Measurements from ENCODE around the gene MTUS2. TPM values are rescaled to one million over a fixed set of nuclear protein-coding genes. Genes with fewer than 3 reads are reported as not detected.

Gene MTUS2
- polyA plus RNA-seq, 1 donor from 2014 or later: 4.4 TPM

GRCh38 chr13:29379281-29379680, 559.1 kb downstream of the MTUS2 start:
- Histone ChIP-seq H3K79me2 (replicated peaks; ENCODE audit: insufficient read depth, low read length) (no peaks in the 10 kb centered on the region), H3K27ac (ENCODE audit: low read length) (no peak overlapping the region), H2AFZ (ENCODE audit: low read depth, low read length) (no peak overlapping the region), H3K4me2 (ENCODE audit: low read length) (no peak overlapping the region), H4K20me1 (ENCODE audit: insufficient read depth) (no peaks in the 10 kb centered on the region), H3K9me2 (ENCODE audit: insufficient read depth, low read length) (no peaks in the 10 kb centered on the region), H3K9ac (ENCODE audit: low read length) (no peak overlapping the region), H3K4me3 (ENCODE audit: low read length) (no peak overlapping the region), H3F3A (ENCODE audit: insufficient read depth, low read length, poor library complexity, severe bottlenecking) (no peaks in the 10 kb centered on the region), H3K36me3 (ENCODE audit: insufficient read depth, low read length) (no peaks in the 10 kb centered on the region), H3K9me3 (ENCODE audit: low read length) (no peaks in the 10 kb centered on the region), H3K27me3 (ENCODE audit: insufficient read depth, low read depth, low read length) (no peaks in the 10 kb centered on the region)
- TF ChIP-seq MXI1 (conservative IDR thresholded peaks at IDR 0.05; ENCODE audit: poor library complexity, severe bottlenecking): no peak
- no peak for TF ChIP-seq TAF1 (IDR thresholded peaks at IDR 0.05; ENCODE audit: low read depth)
- TF ChIP-seq CTCF (IDR thresholded peaks at IDR 0.05; ENCODE audit: poor library complexity, severe bottlenecking): no peak
- no peak for TF ChIP-seq SMC3 (conservative IDR thresholded peaks at IDR 0.05; ENCODE audit: poor library complexity)
- no peak for TF ChIP-seq EP300 (conservative IDR thresholded peaks at IDR 0.05; ENCODE audit: poor library complexity, severe bottlenecking)
- no peak for TF ChIP-seq RAD21 (conservative IDR thresholded peaks at IDR 0.05)
- TF ChIP-seq POLR2AphosphoS5 (IDR thresholded peaks at IDR 0.05): no peak
- TF ChIP-seq EZH2 (IDR thresholded peaks at IDR 0.05; ENCODE audit: borderline replicate concordance, insufficient read depth, low read length, poor library complexity, severe bottlenecking): no peak
- TF ChIP-seq, protein P1, sequence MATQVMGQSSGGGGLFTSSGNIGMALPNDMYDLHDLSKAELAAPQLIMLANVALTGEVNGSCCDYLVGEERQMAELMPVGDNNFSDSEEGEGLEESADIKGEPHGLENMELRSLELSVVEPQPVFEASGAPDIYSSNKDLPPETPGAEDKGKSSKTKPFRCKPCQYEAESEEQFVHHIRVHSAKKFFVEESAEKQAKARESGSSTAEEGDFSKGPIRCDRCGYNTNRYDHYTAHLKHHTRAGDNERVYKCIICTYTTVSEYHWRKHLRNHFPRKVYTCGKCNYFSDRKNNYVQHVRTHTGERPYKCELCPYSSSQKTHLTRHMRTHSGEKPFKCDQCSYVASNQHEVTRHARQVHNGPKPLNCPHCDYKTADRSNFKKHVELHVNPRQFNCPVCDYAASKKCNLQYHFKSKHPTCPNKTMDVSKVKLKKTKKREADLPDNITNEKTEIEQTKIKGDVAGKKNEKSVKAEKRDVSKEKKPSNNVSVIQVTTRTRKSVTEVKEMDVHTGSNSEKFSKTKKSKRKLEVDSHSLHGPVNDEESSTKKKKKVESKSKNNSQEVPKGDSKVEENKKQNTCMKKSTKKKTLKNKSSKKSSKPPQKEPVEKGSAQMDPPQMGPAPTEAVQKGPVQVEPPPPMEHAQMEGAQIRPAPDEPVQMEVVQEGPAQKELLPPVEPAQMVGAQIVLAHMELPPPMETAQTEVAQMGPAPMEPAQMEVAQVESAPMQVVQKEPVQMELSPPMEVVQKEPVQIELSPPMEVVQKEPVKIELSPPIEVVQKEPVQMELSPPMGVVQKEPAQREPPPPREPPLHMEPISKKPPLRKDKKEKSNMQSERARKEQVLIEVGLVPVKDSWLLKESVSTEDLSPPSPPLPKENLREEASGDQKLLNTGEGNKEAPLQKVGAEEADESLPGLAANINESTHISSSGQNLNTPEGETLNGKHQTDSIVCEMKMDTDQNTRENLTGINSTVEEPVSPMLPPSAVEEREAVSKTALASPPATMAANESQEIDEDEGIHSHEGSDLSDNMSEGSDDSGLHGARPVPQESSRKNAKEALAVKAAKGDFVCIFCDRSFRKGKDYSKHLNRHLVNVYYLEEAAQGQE (IDR thresholded peaks at IDR 0.05; ENCODE audit: borderline replicate concordance): no peak

GRCh38 chr13:29379865-29380264, 559.7 kb downstream of the MTUS2 start:
- Histone ChIP-seq H3K4me2 (ENCODE audit: low read length) (no peak overlapping the region), H3K36me3 (ENCODE audit: insufficient read depth, low read length) (no peaks in the 10 kb centered on the region), H3K4me3 (ENCODE audit: low read length) (no peak overlapping the region), H3F3A (ENCODE audit: insufficient read depth, low read length, poor library complexity, severe bottlenecking) (no peaks in the 10 kb centered on the region), H3K79me2 (replicated peaks; ENCODE audit: insufficient read depth, low read length) (no peaks in the 10 kb centered on the region), H3K27ac (ENCODE audit: low read length) (no peak overlapping the region), H3K27me3 (ENCODE audit: insufficient read depth, low read depth, low read length) (no peaks in the 10 kb centered on the region), H3K9me2 (ENCODE audit: insufficient read depth, low read length) (no peaks in the 10 kb centered on the region), H2AFZ (ENCODE audit: low read depth, low read length) (no peak overlapping the region), H4K20me1 (ENCODE audit: insufficient read depth) (no peaks in the 10 kb centered on the region), H3K9me3 (ENCODE audit: low read length) (no peaks in the 10 kb centered on the region), H3K9ac (ENCODE audit: low read length) (no peak overlapping the region)
- TF ChIP-seq RAD21 (conservative IDR thresholded peaks at IDR 0.05): no peak
- TF ChIP-seq TAF1 (IDR thresholded peaks at IDR 0.05; ENCODE audit: low read depth): no peak
- TF ChIP-seq CTCF (IDR thresholded peaks at IDR 0.05; ENCODE audit: poor library complexity, severe bottlenecking): no peak
- TF ChIP-seq, protein P1 (IDR thresholded peaks at IDR 0.05; ENCODE audit: borderline replicate concordance): no peak
- no peak for TF ChIP-seq POLR2AphosphoS5 (IDR thresholded peaks at IDR 0.05)
- no peak for TF ChIP-seq SMC3 (conservative IDR thresholded peaks at IDR 0.05; ENCODE audit: poor library complexity)
- TF ChIP-seq EP300 (conservative IDR thresholded peaks at IDR 0.05; ENCODE audit: poor library complexity, severe bottlenecking): no peak
- no peak for TF ChIP-seq EZH2 (IDR thresholded peaks at IDR 0.05; ENCODE audit: borderline replicate concordance, insufficient read depth, low read length, poor library complexity, severe bottlenecking)
- no peak for TF ChIP-seq MXI1 (conservative IDR thresholded peaks at IDR 0.05; ENCODE audit: poor library complexity, severe bottlenecking)

All from neural cell (in vitro differentiated cells).